Esophagus squamous epithelium (tissue), 5 donors: Measurements from ENCODE around the gene KCNJ10. TPM values are rescaled to one million over a fixed set of nuclear protein-coding genes. Genes with fewer than 3 reads are reported as not detected.

Source experiments
- DNase-seq: peaks from one replicate; lab custom pipeline; 2025; lab: John Stamatoyannopoulos, UW
- H3K27ac ChIP-seq, 4 donors: fragments of 200-600 bp; sonication (generic); one replicate each; pipeline ENCODE4 v1.5.1; 2016 to 2019; ENCODE audit warnings: mild to moderate bottlenecking in 1 of 4
- H3K27me3 ChIP-seq, 4 donors: fragments of 200-600 bp; sonication (generic); 1 replicate in 3 of 4; 2 replicates in 1 of 4; pipeline versions ENCODE4 v1.5.1 to v1.6.0; 2017 to 2021; ENCODE audit warnings: antibody characterized with exemption in 1 of 4
- H3K36me3 ChIP-seq, 3 donors: fragments of 200-600 bp; sonication (generic); one replicate each; pipeline ENCODE4 v1.5.1; 2016 to 2019
- H3K4me1 ChIP-seq, 3 donors: fragments of 200-600 bp; sonication (generic); one replicate each; pipeline ENCODE4 v1.5.1; 2017 to 2019
- H3K4me3 ChIP-seq, 4 donors: fragments of 200-600 bp; sonication (generic); 1 replicate in 3 of 4; 2 replicates in 1 of 4; pipeline ENCODE4 v1.5.1; 2016 to 2019; ENCODE audit warnings: mild to moderate bottlenecking in 2 of 4, moderate library complexity in 1 of 4
- H3K9me3 ChIP-seq, 3 donors: fragments of 200-600 bp; sonication (generic); one replicate each; pipeline ENCODE4 v1.5.1; 2016 to 2019
- CTCF ChIP-seq, 6 experiments: fragments of 450-650 bp in 4 of 6; fragments of 200-600 bp in 2 of 6; sonication (generic) in 2 of 6; IDR thresholded peaks; one replicate each; pipeline ENCODE4 v1.5.1; 2016 to 2019; ENCODE audit warnings: antibody characterized with exemption in 6 of 6, mild to moderate bottlenecking in 4 of 6, moderate library complexity in 4 of 6
- POLR2A ChIP-seq, 4 donors: fragments of 450-650 bp; IDR thresholded peaks; one replicate each; pipeline ENCODE4 v1.6.1; 2017; ENCODE audit warnings: antibody characterized with exemption in 4 of 4, mild to moderate bottlenecking in 4 of 4, moderate library complexity in 3 of 4
- WGBS, 2 donors: methylation state at CpG; one replicate each; pipeline ENCODE4 v1.1.5; 2018; 5-methylcytosine and 5-hydroxymethylcytosine counted together
- intact Hi-C: fragments of 100-400 bp; cut with DNase I; formaldehyde crosslinking; loops from one replicate; pipeline ENCODE4 v1.15.0; 2022
- total RNA-seq, 4 donors: library from RNA; depleted of rRNA; stranded (reverse); fragments of >200 nt; gene quantifications; one replicate each; pipeline ENCODE4 v1.1.0, GENCODE V29; 2016
- donor health status: DM: yes; HTN: yes; CAD: no.

The KCNJ10 gene
- total RNA-seq, 4 donors from 2014 or later, result 0.59 TPM; not detected in 3

- Histone ChIP-seq H3K9me3 (no peaks in the 10 kb centered on the region), H3K4me1 (peaks cover 0 to 11% (median 9%) of the 10 kb centered on the region in 3 donors), H3K36me3 (peaks cover 0 to 36% (median 0%) of the 10 kb centered on the region in 3 donors), H3K27me3 (peaks cover 2 to 36% (median 5%) of the 10 kb centered on the region in 4 donors), H3K27ac (no peak overlapping the region), H3K4me3 (no peak overlapping the region)
- intact Hi-C loops, result loop anchor here (10.0 kb wide), 1 partner anchor 151 kb away; no protein-coding TSS in a partner anchor
- TF ChIP-seq POLR2A (IDR thresholded peaks at IDR 0.05) (no peak), CTCF (IDR thresholded peaks at IDR 0.05) (peak; percentile 56 to 80 (median 66))
- DNase-seq, result no peak
- WGBS, 2 donors, result 57 to 61% methylated on average over 18 of the region's 19 CpGs
Measured at GRCh38 chr1:160085686-160086455, 15.9 kb upstream of the KCNJ10 start.

- WGBS, 2 donors, result 86 to 96% methylated on average over 13 to 14 of the region's 30 CpGs
- intact Hi-C loops, result loop anchor here (5.0 to 10.0 kb wide), 2 partner anchors 38 to 150 kb away; no protein-coding TSS in a partner anchor
- H3K27me3 ChIP-seq, result peaks cover 4 to 46% (median 7%) of the 10 kb centered on the region in 4 donors
Measured at GRCh38 chr1:160084771-160085321, 14.9 kb upstream of the KCNJ10 start.

GRCh38 chr1:160083968-160084770, 14.2 kb upstream of the KCNJ10 start:
- peaks cover 0 to 19% (median 0%) of the 10 kb centered on the region in 3 donors for H3K36me3 ChIP-seq
- H3K27me3 ChIP-seq, result peaks cover 4 to 53% (median 7%) of the 10 kb centered on the region in 4 donors
- peak overlapping the region; percentile 8 to 65 (median 30) for H3K4me3 ChIP-seq
- no peak for DNase-seq
- TF ChIP-seq CTCF (IDR thresholded peaks at IDR 0.05) (peak; percentile 63 to 83 (median 72)), POLR2A (IDR thresholded peaks at IDR 0.05) (no peak)
- intact Hi-C loops, result loop anchor here (5.0 to 10.0 kb wide), 2 partner anchors 37 to 149 kb away; no protein-coding TSS in a partner anchor
- H3K27ac ChIP-seq, result no peak overlapping the region
- 4 to 66% methylated on average over 26 to 28 of the region's 96 CpGs for WGBS, 2 donors
- H3K4me1 ChIP-seq, result peaks cover 0 to 11% (median 9%) of the 10 kb centered on the region in 3 donors
- no peaks in the 10 kb centered on the region for H3K9me3 ChIP-seq

More at GRCh38 chr1:160084771-160085321, 14.9 kb upstream of the KCNJ10 start:
- Histone ChIP-seq H3K27ac (no peak overlapping the region), H3K9me3 (no peaks in the 10 kb centered on the region), H3K4me3 (no peak overlapping the region), H3K4me1 (peaks cover 0 to 11% (median 9%) of the 10 kb centered on the region in 3 donors), H3K36me3 (peaks cover 0 to 26% (median 0%) of the 10 kb centered on the region in 3 donors)
- TF ChIP-seq POLR2A (IDR thresholded peaks at IDR 0.05), result no peak
- TF ChIP-seq CTCF (IDR thresholded peaks at IDR 0.05), result no peak
- no peak for DNase-seq

- TF ChIP-seq POLR2A (IDR thresholded peaks at IDR 0.05) (no peak), CTCF (IDR thresholded peaks at IDR 0.05) (no peak)
- no peak overlapping the region for H3K4me3 ChIP-seq
- peaks cover 4 to 65% (median 7%) of the 10 kb centered on the region in 4 donors for H3K27me3 ChIP-seq
- intact Hi-C loops, result loop anchor here (5.0 to 10.0 kb wide), 2 partner anchors 36 to 148 kb away; no protein-coding TSS in a partner anchor
- H3K9me3 ChIP-seq, result no peaks in the 10 kb centered on the region
- peaks cover 0 to 11% (median 9%) of the 10 kb centered on the region in 3 donors for H3K4me1 ChIP-seq
- WGBS, 2 donors, result 66 to 73% methylated on average over 2 to 3 of the region's 3 CpGs
- no peak for DNase-seq
- no peak overlapping the region for H3K27ac ChIP-seq
- peaks cover 0 to 7% (median 0%) of the 10 kb centered on the region in 3 donors for H3K36me3 ChIP-seq
Measured at GRCh38 chr1:160082926-160083325, 13.0 kb upstream of the KCNJ10 start.
